ENCODE measurements around the gene CEMIP2. TPM values are rescaled to one million over a fixed set of nuclear protein-coding genes. Genes with fewer than 3 reads are reported as not detected.

Gene CEMIP2
- total RNA-seq, 5 donors from 2014 or later (not counting 1 experiment from before 2014, with no cell fraction given) = 82.1 to 285 (median 90.8) TPM

GRCh38 chr9:71752928-71753327 lies 15.4 kb downstream of the CEMIP2 start:
- Histone ChIP-seq H3K36me3 (ENCODE audit: control insufficient read depth in 2 of 2, extremely low read depth in 1 of 2, insufficient read depth in 1 of 2, low read length in 1 of 2) (peaks cover 0 to 12% of the 10 kb centered on the region in 2 donors), H3K27ac (ENCODE audit: low read length) (no peak overlapping the region), H3K4me3 (ENCODE audit: control insufficient read depth in 1 of 2, extremely low read depth in 1 of 2, low read length in 1 of 2) (no peak overlapping the region), H3K27me3 (replicated peaks in 1 of 2; ENCODE audit: control insufficient read depth in 2 of 2, extremely low read depth in 1 of 2, insufficient read depth in 2 of 2, low read length in 1 of 2) (no peaks in the 10 kb centered on the region), H3K4me1 (ENCODE audit: control insufficient read depth in 1 of 2, extremely low read depth in 1 of 2, insufficient read depth in 2 of 2, low read length in 2 of 2) (peaks cover 6 to 16% of the 10 kb centered on the region in 2 experiments), H3K9me3 (no peaks in the 10 kb centered on the region)
- DNase-seq = no peak
- H3K4me1 Mint-ChIP-seq = peaks cover 58 to 66% (median 62%) of the 10 kb centered on the region in 3 donors
- ChIA-PET CTCF (interaction anchor here in 1 of 2 donors (0.6 to 1.3 kb wide), 5 partner anchors 14 to 38 kb away, joined by 3 read pairs; no protein-coding TSS in a partner anchor), POLR2A (no interaction called here)
- H3K36me3 Mint-ChIP-seq = peaks cover 19% of the 10 kb centered on the region
- no peaks in the 10 kb centered on the region for H3K9me3 Mint-ChIP-seq
- no peaks in the 10 kb centered on the region for H3K27me3 Mint-ChIP-seq
- ATAC-seq (replicated peaks in 1 of 4) = no peak
- H3K4me3 Mint-ChIP-seq = no peak overlapping the region
- H3K27ac Mint-ChIP-seq = peak overlapping the region in 1 of 2 donors; percentile 60
- 88% methylated on average over 1 of the region's 3 CpGs for WGBS (ENCODE audit: insufficient coverage)

- WGBS (ENCODE audit: insufficient coverage) = no CpG with 5 or more reads among the region's 1 CpG
- Mint-ChIP-seq H3K9me3 (no peaks in the 10 kb centered on the region), H3K36me3 (peaks cover 25% of the 10 kb centered on the region), H3K27me3 (no peaks in the 10 kb centered on the region), H3K4me3 (peak overlapping the region in 1 of 3 donors; percentile 8), H3K27ac (peak overlapping the region in 1 of 2 donors; percentile 60), H3K4me1 (peaks cover 53 to 64% (median 56%) of the 10 kb centered on the region in 3 donors)
- H3K27me3 ChIP-seq (replicated peaks in 1 of 2; ENCODE audit: control insufficient read depth in 2 of 2, extremely low read depth in 1 of 2, insufficient read depth in 2 of 2, low read length in 1 of 2) = no peaks in the 10 kb centered on the region
- POLR2A ChIA-PET = interaction anchor here (0.6 to 1.0 kb wide), 5 partner anchors 10 to 461 kb away, joined by 3 to 4 read pairs (median 3); no protein-coding TSS in a partner anchor
- CTCF ChIA-PET = interaction anchor here in 1 of 2 donors (0.6 to 1.5 kb wide), 6 partner anchors 13 to 66 kb away, joined by 3 to 5 read pairs (median 3); no protein-coding TSS in a partner anchor
- no peak for ATAC-seq (replicated peaks in 1 of 4)
- no peaks in the 10 kb centered on the region for H3K9me3 ChIP-seq
- no peak overlapping the region for H3K4me3 ChIP-seq (ENCODE audit: control insufficient read depth in 1 of 2, extremely low read depth in 1 of 2, low read length in 1 of 2)
- H3K27ac ChIP-seq (ENCODE audit: low read length) = no peak overlapping the region
- DNase-seq = no peak
- H3K4me1 ChIP-seq (ENCODE audit: control insufficient read depth in 1 of 2, extremely low read depth in 1 of 2, insufficient read depth in 2 of 2, low read length in 2 of 2) = peaks cover 6 to 14% of the 10 kb centered on the region in 2 experiments
- peaks cover 0 to 18% of the 10 kb centered on the region in 2 donors for H3K36me3 ChIP-seq (ENCODE audit: control insufficient read depth in 2 of 2, extremely low read depth in 1 of 2, insufficient read depth in 1 of 2, low read length in 1 of 2)
These were observed 16.0 kb downstream of the CEMIP2 start for GRCh38 chr9:71752352-71752751.

- DNase-seq (no peak), ATAC-seq (replicated peaks in 1 of 4) (no peak)
- peaks cover 3% of the 10 kb centered on the region in 2 experiments for H3K4me1 ChIP-seq (ENCODE audit: control insufficient read depth in 1 of 2, extremely low read depth in 1 of 2, insufficient read depth in 2 of 2, low read length in 2 of 2)
- no CpG with 5 or more reads among the region's 1 CpG for WGBS (ENCODE audit: insufficient coverage)
- no peaks in the 10 kb centered on the region for H3K27me3 ChIP-seq (replicated peaks in 1 of 2; ENCODE audit: control insufficient read depth in 2 of 2, extremely low read depth in 1 of 2, insufficient read depth in 2 of 2, low read length in 1 of 2)
- H3K9me3 ChIP-seq = no peaks in the 10 kb centered on the region
- H3K9me3 Mint-ChIP-seq = no peaks in the 10 kb centered on the region
- H3K36me3 ChIP-seq (ENCODE audit: control insufficient read depth in 2 of 2, extremely low read depth in 1 of 2, insufficient read depth in 1 of 2, low read length in 1 of 2) = peaks cover 0 to 53% of the 10 kb centered on the region in 2 donors
- H3K27me3 Mint-ChIP-seq = no peaks in the 10 kb centered on the region
- CTCF ChIA-PET = interaction anchor here (1.0 to 1.1 kb wide), 3 partner anchors 21 to 34 kb away, joined by 3 read pairs; no protein-coding TSS in a partner anchor
- POLR2A ChIA-PET = interaction anchor here in 1 of 2 donors (0.6 to 0.9 kb wide), 2 partner anchors 17 to 63 kb away, joined by 3 read pairs; no protein-coding TSS in a partner anchor
- no peak overlapping the region for H3K4me3 ChIP-seq (ENCODE audit: control insufficient read depth in 1 of 2, extremely low read depth in 1 of 2, low read length in 1 of 2)
- H3K36me3 Mint-ChIP-seq = peaks cover 50% of the 10 kb centered on the region
- H3K4me3 Mint-ChIP-seq = no peak overlapping the region
- H3K27ac ChIP-seq (ENCODE audit: low read length) = no peak overlapping the region
- peak overlapping the region in 1 of 2 donors; percentile 29 for H3K27ac Mint-ChIP-seq
- peaks cover 34 to 42% (median 40%) of the 10 kb centered on the region in 3 donors for H3K4me1 Mint-ChIP-seq
These were observed 20.0 kb downstream of the CEMIP2 start for GRCh38 chr9:71748280-71748743.

- H3K27ac Mint-ChIP-seq = no peak overlapping the region
- POLR2A ChIA-PET = interaction anchor here (0.6 to 0.9 kb wide), 4 partner anchors 10 to 50 kb away, joined by 3 to 4 read pairs (median 3); no protein-coding TSS in a partner anchor
These were observed 20.7 kb downstream of the CEMIP2 start for GRCh38 chr9:71747576-71747975.

GRCh38 chr9:71746758-71747125 lies 21.6 kb downstream of the CEMIP2 start:
- Histone ChIP-seq H3K9me3 (no peaks in the 10 kb centered on the region), H3K36me3 (ENCODE audit: control insufficient read depth in 2 of 2, extremely low read depth in 1 of 2, insufficient read depth in 1 of 2, low read length in 1 of 2) (peaks cover 0 to 57% of the 10 kb centered on the region in 2 donors), H3K4me3 (ENCODE audit: control insufficient read depth in 1 of 2, extremely low read depth in 1 of 2, low read length in 1 of 2) (no peak overlapping the region), H3K27me3 (replicated peaks in 1 of 2; ENCODE audit: control insufficient read depth in 2 of 2, extremely low read depth in 1 of 2, insufficient read depth in 2 of 2, low read length in 1 of 2) (no peaks in the 10 kb centered on the region), H3K27ac (ENCODE audit: low read length) (no peak overlapping the region), H3K4me1 (ENCODE audit: control insufficient read depth in 1 of 2, extremely low read depth in 1 of 2, insufficient read depth in 2 of 2, low read length in 2 of 2) (no peaks in the 10 kb centered on the region)
- CTCF ChIA-PET = interaction anchor here (0.6 to 1.0 kb wide), 3 partner anchors 12 to 148 kb away, joined by 3 to 5 read pairs (median 4); no protein-coding TSS in a partner anchor
- ATAC-seq (replicated peaks in 1 of 4) (no peak), DNase-seq (no peak)
- H3K4me1 Mint-ChIP-seq = peaks cover 30 to 38% (median 32%) of the 10 kb centered on the region in 3 donors
- POLR2A ChIA-PET = interaction anchor here (0.5 to 0.8 kb wide), 4 partner anchors 11 to 228 kb away, joined by 3 to 7 read pairs (median 5); no protein-coding TSS in a partner anchor
- H3K27me3 Mint-ChIP-seq = no peaks in the 10 kb centered on the region
- peaks cover 59% of the 10 kb centered on the region for H3K36me3 Mint-ChIP-seq
- no CpG with 5 or more reads among the region's 1 CpG for WGBS (ENCODE audit: insufficient coverage)
- H3K9me3 Mint-ChIP-seq = no peaks in the 10 kb centered on the region
- H3K4me3 Mint-ChIP-seq = no peak overlapping the region
- no peak overlapping the region for H3K27ac Mint-ChIP-seq

More at GRCh38 chr9:71747576-71747975, 20.7 kb downstream of the CEMIP2 start:
- H3K36me3 Mint-ChIP-seq = peaks cover 55% of the 10 kb centered on the region
- Histone ChIP-seq H3K4me3 (ENCODE audit: control insufficient read depth in 1 of 2, extremely low read depth in 1 of 2, low read length in 1 of 2) (no peak overlapping the region), H3K9me3 (no peaks in the 10 kb centered on the region), H3K36me3 (ENCODE audit: control insufficient read depth in 2 of 2, extremely low read depth in 1 of 2, insufficient read depth in 1 of 2, low read length in 1 of 2) (peaks cover 0 to 54% of the 10 kb centered on the region in 2 donors), H3K27me3 (replicated peaks in 1 of 2; ENCODE audit: control insufficient read depth in 2 of 2, extremely low read depth in 1 of 2, insufficient read depth in 2 of 2, low read length in 1 of 2) (no peaks in the 10 kb centered on the region), H3K27ac (ENCODE audit: low read length) (no peak overlapping the region), H3K4me1 (ENCODE audit: control insufficient read depth in 1 of 2, extremely low read depth in 1 of 2, insufficient read depth in 2 of 2, low read length in 2 of 2) (peaks cover 0 to 3% of the 10 kb centered on the region in 2 experiments)
- CTCF ChIA-PET = interaction anchor here (0.6 to 1.1 kb wide), 6 partner anchors 19 to 287 kb away, joined by 3 to 4 read pairs (median 4); no protein-coding TSS in a partner anchor
- no peak for ATAC-seq (replicated peaks in 1 of 4)
- H3K27me3 Mint-ChIP-seq = no peaks in the 10 kb centered on the region
- H3K9me3 Mint-ChIP-seq = no peaks in the 10 kb centered on the region
- peaks cover 29 to 39% (median 35%) of the 10 kb centered on the region in 3 donors for H3K4me1 Mint-ChIP-seq
- no peak for DNase-seq
- no peak overlapping the region for H3K4me3 Mint-ChIP-seq

- POLR2A ChIA-PET = interaction anchor here in 1 of 2 donors (0.5 to 1.0 kb wide), 4 partner anchors 9 to 61 kb away, joined by 3 to 7 read pairs (median 5); no protein-coding TSS in a partner anchor
- no peaks in the 10 kb centered on the region for H3K27me3 Mint-ChIP-seq
- Histone ChIP-seq H3K4me3 (ENCODE audit: control insufficient read depth in 1 of 2, extremely low read depth in 1 of 2, low read length in 1 of 2) (no peak overlapping the region), H3K9me3 (no peaks in the 10 kb centered on the region), H3K36me3 (ENCODE audit: control insufficient read depth in 2 of 2, extremely low read depth in 1 of 2, insufficient read depth in 1 of 2, low read length in 1 of 2) (peaks cover 0 to 57% of the 10 kb centered on the region in 2 donors), H3K27me3 (replicated peaks in 1 of 2; ENCODE audit: control insufficient read depth in 2 of 2, extremely low read depth in 1 of 2, insufficient read depth in 2 of 2, low read length in 1 of 2) (no peaks in the 10 kb centered on the region), H3K27ac (ENCODE audit: low read length) (no peak overlapping the region), H3K4me1 (ENCODE audit: control insufficient read depth in 1 of 2, extremely low read depth in 1 of 2, insufficient read depth in 2 of 2, low read length in 2 of 2) (no peaks in the 10 kb centered on the region)
- no peak for ATAC-seq (replicated peaks in 1 of 4)
- no peak for DNase-seq
- H3K4me1 Mint-ChIP-seq = peaks cover 25 to 36% (median 30%) of the 10 kb centered on the region in 3 donors
- CTCF ChIA-PET = interaction anchor here (0.5 to 1.0 kb wide), 4 partner anchors 13 to 288 kb away, joined by 3 to 5 read pairs (median 4); no protein-coding TSS in a partner anchor
- 94% methylated on average over 5 of the region's 6 CpGs for WGBS (ENCODE audit: insufficient coverage)
- H3K4me3 Mint-ChIP-seq = no peak overlapping the region
- peaks cover 57% of the 10 kb centered on the region for H3K36me3 Mint-ChIP-seq
- no peaks in the 10 kb centered on the region for H3K9me3 Mint-ChIP-seq
- H3K27ac Mint-ChIP-seq = no peak overlapping the region
These were observed 22.1 kb downstream of the CEMIP2 start for GRCh38 chr9:71746023-71746757.
